Measurements from ENCODE around the gene NAPSA.

NAPSA gene

GRCh38 chr19:50327013-50327412 lies 38.4 kb downstream of the NAPSA start:
- Mint-ChIP-seq H3K36me3 (peaks cover 18% of the 10 kb centered on the region), H3K9me3 (peaks cover 8% of the 10 kb centered on the region), H3K4me1 (peaks cover 55% of the 10 kb centered on the region), H3K27ac (no peak overlapping the region), H3K27me3 (peaks cover 72% of the 10 kb centered on the region), H3K4me3 (peak overlapping the region; percentile 58)
- no peak for DNase-seq
- CTCF ChIA-PET, result no interaction called here

GRCh38 chr19:50326101-50326664 lies 39.3 kb downstream of the NAPSA start:
- Mint-ChIP-seq H3K4me1 (peaks cover 47% of the 10 kb centered on the region), H3K27me3 (peaks cover 63% of the 10 kb centered on the region), H3K27ac (no peak overlapping the region), H3K36me3 (peaks cover 18% of the 10 kb centered on the region), H3K9me3 (peaks cover 8% of the 10 kb centered on the region), H3K4me3 (no peak overlapping the region)
- CTCF ChIA-PET, result no interaction called here
- no peak for DNase-seq

- peaks cover 56% of the 10 kb centered on the region for H3K27me3 Mint-ChIP-seq
- H3K27ac Mint-ChIP-seq, result no peak overlapping the region
- CTCF ChIA-PET, result no interaction called here
- peaks cover 42% of the 10 kb centered on the region for H3K4me1 Mint-ChIP-seq
- DNase-seq, result peak; percentile 77
- peak overlapping the region; percentile 46 for H3K4me3 Mint-ChIP-seq
- peaks cover 18% of the 10 kb centered on the region for H3K36me3 Mint-ChIP-seq
- H3K9me3 Mint-ChIP-seq, result peaks cover 8% of the 10 kb centered on the region
Measured at GRCh38 chr19:50325310-50326100, 39.9 kb downstream of the NAPSA start.

GRCh38 chr19:50324331-50324730 lies 41.1 kb downstream of the NAPSA start:
- CTCF ChIA-PET, result no interaction called here
- H3K27ac Mint-ChIP-seq, result no peak overlapping the region
- DNase-seq, result no peak
- peaks cover 30% of the 10 kb centered on the region for H3K4me1 Mint-ChIP-seq
- no peak overlapping the region for H3K4me3 Mint-ChIP-seq
- peaks cover 45% of the 10 kb centered on the region for H3K27me3 Mint-ChIP-seq
- H3K36me3 Mint-ChIP-seq, result peaks cover 10% of the 10 kb centered on the region
- peaks cover under 1% of the 10 kb centered on the region for H3K9me3 Mint-ChIP-seq

- Mint-ChIP-seq H3K36me3 (peaks cover 10% of the 10 kb centered on the region), H3K4me3 (no peak overlapping the region), H3K27ac (no peak overlapping the region), H3K27me3 (peaks cover 42% of the 10 kb centered on the region), H3K4me1 (peaks cover 26% of the 10 kb centered on the region), H3K9me3 (no peaks in the 10 kb centered on the region)
- DNase-seq, result no peak
- CTCF ChIA-PET, result no interaction called here
Measured at GRCh38 chr19:50323782-50324133, 41.7 kb downstream of the NAPSA start.

- DNase-seq, result no peak
- H3K9me3 Mint-ChIP-seq, result no peaks in the 10 kb centered on the region
- CTCF ChIA-PET, result no interaction called here
- no peak overlapping the region for H3K4me3 Mint-ChIP-seq
- H3K27ac Mint-ChIP-seq, result no peak overlapping the region
- peaks cover 10% of the 10 kb centered on the region for H3K36me3 Mint-ChIP-seq
- peaks cover 39% of the 10 kb centered on the region for H3K27me3 Mint-ChIP-seq
- peaks cover 26% of the 10 kb centered on the region for H3K4me1 Mint-ChIP-seq
Measured at GRCh38 chr19:50322931-50323781, 42.3 kb downstream of the NAPSA start.

- peaks cover 5% of the 10 kb centered on the region for H3K36me3 Mint-ChIP-seq
- H3K9me3 Mint-ChIP-seq, result no peaks in the 10 kb centered on the region
- DNase-seq, result no peak
- H3K4me1 Mint-ChIP-seq, result peaks cover 22% of the 10 kb centered on the region
- no peak overlapping the region for H3K27ac Mint-ChIP-seq
- H3K27me3 Mint-ChIP-seq, result peaks cover 40% of the 10 kb centered on the region
- no peak overlapping the region for H3K4me3 Mint-ChIP-seq
- CTCF ChIA-PET, result no interaction called here
Measured at GRCh38 chr19:50322234-50322633, 43.2 kb downstream of the NAPSA start.

- H3K4me3 Mint-ChIP-seq, result no peak overlapping the region
- no peak overlapping the region for H3K27ac Mint-ChIP-seq
- no peaks in the 10 kb centered on the region for H3K9me3 Mint-ChIP-seq
- DNase-seq, result no peak
- peaks cover 18% of the 10 kb centered on the region for H3K4me1 Mint-ChIP-seq
- peaks cover 40% of the 10 kb centered on the region for H3K27me3 Mint-ChIP-seq
- H3K36me3 Mint-ChIP-seq, result peaks cover 1% of the 10 kb centered on the region
- CTCF ChIA-PET, result no interaction called here
Measured at GRCh38 chr19:50321831-50322230, 43.6 kb downstream of the NAPSA start.

- peaks cover 40% of the 10 kb centered on the region for H3K27me3 Mint-ChIP-seq
- H3K36me3 Mint-ChIP-seq, result peaks cover 1% of the 10 kb centered on the region
- no peak overlapping the region for H3K27ac Mint-ChIP-seq
- peaks cover 16% of the 10 kb centered on the region for H3K4me1 Mint-ChIP-seq
- no peak overlapping the region for H3K4me3 Mint-ChIP-seq
- DNase-seq, result no peak
- CTCF ChIA-PET, result no interaction called here
- no peaks in the 10 kb centered on the region for H3K9me3 Mint-ChIP-seq
Measured at GRCh38 chr19:50320596-50320995, 44.8 kb downstream of the NAPSA start.

- no peak overlapping the region for H3K27ac Mint-ChIP-seq
Measured at GRCh38 chr19:50320051-50320450, 45.4 kb downstream of the NAPSA start.

GRCh38 chr19:50319156-50319555 lies 46.3 kb downstream of the NAPSA start:
- H3K27ac Mint-ChIP-seq, result no peak overlapping the region
- DNase-seq, result no peak
- no peak overlapping the region for H3K4me3 Mint-ChIP-seq
- CTCF ChIA-PET, result no interaction called here
- peaks cover 1% of the 10 kb centered on the region for H3K36me3 Mint-ChIP-seq
- H3K9me3 Mint-ChIP-seq, result no peaks in the 10 kb centered on the region
- peaks cover 44% of the 10 kb centered on the region for H3K27me3 Mint-ChIP-seq
- peaks cover 10% of the 10 kb centered on the region for H3K4me1 Mint-ChIP-seq

More at GRCh38 chr19:50320051-50320450, 45.4 kb downstream of the NAPSA start:
- Mint-ChIP-seq H3K4me1 (peaks cover 16% of the 10 kb centered on the region), H3K36me3 (peaks cover 1% of the 10 kb centered on the region), H3K9me3 (no peaks in the 10 kb centered on the region), H3K4me3 (no peak overlapping the region), H3K27me3 (peaks cover 43% of the 10 kb centered on the region)
- CTCF ChIA-PET, result no interaction called here
- DNase-seq, result no peak

- H3K27me3 Mint-ChIP-seq, result peaks cover 51% of the 10 kb centered on the region
- no peak for DNase-seq
- H3K36me3 Mint-ChIP-seq, result peaks cover 1% of the 10 kb centered on the region
- CTCF ChIA-PET, result interaction anchor here (0.9 kb wide), 1 partner anchor 11 kb away, joined by 3 read pairs; the partner anchor contains the start of gene KCNC3
- H3K4me3 Mint-ChIP-seq, result no peak overlapping the region
- no peaks in the 10 kb centered on the region for H3K9me3 Mint-ChIP-seq
- no peak overlapping the region for H3K27ac Mint-ChIP-seq
- peaks cover 10% of the 10 kb centered on the region for H3K4me1 Mint-ChIP-seq
Measured at GRCh38 chr19:50318438-50318837, 47.0 kb downstream of the NAPSA start.

- Mint-ChIP-seq H3K27me3 (peaks cover 64% of the 10 kb centered on the region), H3K9me3 (no peaks in the 10 kb centered on the region), H3K4me1 (peaks cover 10% of the 10 kb centered on the region), H3K36me3 (no peaks in the 10 kb centered on the region), H3K4me3 (no peak overlapping the region), H3K27ac (no peak overlapping the region)
- CTCF ChIA-PET, result interaction anchor here (1.2 kb wide), 1 partner anchor 11 kb away, joined by 4 read pairs; no protein-coding TSS in a partner anchor
- no peak for DNase-seq
Measured at GRCh38 chr19:50317115-50317514, 48.3 kb downstream of the NAPSA start.

GRCh38 chr19:50315773-50316448 lies 49.5 kb downstream of the NAPSA start:
- no peaks in the 10 kb centered on the region for H3K36me3 Mint-ChIP-seq
- CTCF ChIA-PET, result interaction anchor here (0.7 to 1.2 kb wide), 2 partner anchors 12 to 41 kb away, joined by 3 to 4 read pairs; no protein-coding TSS in a partner anchor
- H3K27ac Mint-ChIP-seq, result no peak overlapping the region
- H3K4me3 Mint-ChIP-seq, result peak overlapping the region; percentile 55
- peak; percentile 37 for DNase-seq
- H3K4me1 Mint-ChIP-seq, result peaks cover 10% of the 10 kb centered on the region
- peaks cover 76% of the 10 kb centered on the region for H3K27me3 Mint-ChIP-seq
- H3K9me3 Mint-ChIP-seq, result no peaks in the 10 kb centered on the region

Measured in activated naive CD4-positive, alpha-beta T cell treated with anti-CD3 and anti-CD28 coated beads, Interleukin-2, amount 10 ng/mL, durations not matched to agents 7 days and 5 days (primary cell).